Smooth muscle cell (in vitro differentiated cells): ENCODE measurements around the gene MAPK8IP1. TPM values are rescaled to one million over a fixed set of nuclear protein-coding genes. Genes with fewer than 3 reads are reported as not detected.

Experiments
- DNase-seq: peaks from one replicate; lab custom pipeline; 2025; ENCODE audit not compliant: unreplicated experiment; lab: John Stamatoyannopoulos, UW
- H2AFZ ChIP-seq: fragments of 200-600 bp; sonication (generic); 2 replicates; pipeline ENCODE4 v1.6.0; 2016; ENCODE audit warnings: antibody characterized with exemption, low read depth, mild to moderate bottlenecking
- H3F3A ChIP-seq: fragments of 200-600 bp; sonication (generic); 2 replicates; pipeline ENCODE4 v1.6.0; 2017; ENCODE audit warnings: antibody characterized with exemption, low read depth
- H3K27ac ChIP-seq: fragments of 200-600 bp; sonication (generic); 2 replicates; pipeline ENCODE4 v1.5.1; 2016; ENCODE audit warnings: low read depth, mild to moderate bottlenecking
- H3K27me3 ChIP-seq: fragments of 200-600 bp; sonication (generic); 2 replicates; pipeline ENCODE4 v1.6.1; 2016; ENCODE audit warnings: low read depth, mild to moderate bottlenecking
- H3K36me3 ChIP-seq: fragments of 200-600 bp; sonication (generic); 2 replicates; pipeline ENCODE4 v1.5.1; 2016; ENCODE audit warnings: low read depth
- H3K4me1 ChIP-seq: fragments of 200-600 bp; sonication (generic); 2 replicates; pipeline ENCODE4 v1.5.1; 2016; ENCODE audit warnings: low read depth
- H3K4me2 ChIP-seq: fragments of 200-600 bp; sonication (generic); 2 replicates; pipeline ENCODE4 v1.6.0; 2016; ENCODE audit warnings: mild to moderate bottlenecking
- H3K4me3 ChIP-seq: fragments of 200-600 bp; sonication (generic); 2 replicates; pipeline ENCODE4 v1.5.1; 2016; ENCODE audit warnings: mild to moderate bottlenecking
- H3K79me2 ChIP-seq: fragments of 200-600 bp; sonication (generic); 2 replicates; pipeline ENCODE4 v1.6.0; 2016; ENCODE audit warnings: low read depth, mild to moderate bottlenecking
- H3K9ac ChIP-seq: fragments of 200-600 bp; sonication (generic); 2 replicates; pipeline ENCODE4 v1.6.0; 2016; ENCODE audit warnings: low read depth
- H3K9me3 ChIP-seq: fragments of 200-600 bp; sonication (generic); replicated peaks from 2 replicates; pipeline ENCODE4 v1.5.1; 2016; ENCODE audit warnings: low read depth
- H4K20me1 ChIP-seq: fragments of 200-600 bp; sonication (generic); 2 replicates; pipeline ENCODE4 v1.6.0; 2016; ENCODE audit warnings: low read depth
- CTCF ChIP-seq: fragments of 200-600 bp; sonication (generic); IDR thresholded peaks from 2 replicates; pipeline ENCODE4 v1.5.1; 2017; ENCODE audit warnings: borderline replicate concordance, mild to moderate bottlenecking, antibody characterized with exemption; ENCODE audit not compliant: insufficient read depth, poor library complexity, severe bottlenecking
- WGBS: methylation state at CpG from one replicate; pipeline ENCODE4 v1.1.7; 2016; ENCODE audit warnings: low lambda C conversion rate; 5-methylcytosine and 5-hydroxymethylcytosine counted together
- polyA plus RNA-seq: library from polyadenylated mRNA; unstranded; fragments of >200 nt; fragmentation: Nextera tagmentation; extraction: Ambion mirVana; gene quantifications from 2 replicates; pipeline ENCODE4 v1.2.1, GENCODE V29; 2016
- total RNA-seq: library from RNA; depleted of rRNA; stranded (reverse); fragments of >200 nt; gene quantifications from 2 replicates; pipeline ENCODE4 v1.2.3, GENCODE V29; 2014

Gene MAPK8IP1
- total and polyA plus RNA-seq, 2 experiments from 2014 or later = 5.2 to 8.1 TPM

- no peak for TF ChIP-seq CTCF
- no peak overlapping the region for H2AFZ ChIP-seq
- no peak overlapping the region for H3K4me3 ChIP-seq
- H3K9ac ChIP-seq = no peak overlapping the region
- no peak for DNase-seq
- H3K27ac ChIP-seq = no peak overlapping the region
- no peaks in the 10 kb centered on the region for H4K20me1 ChIP-seq
- H3K27me3 ChIP-seq = peaks cover 47% of the 10 kb centered on the region
- WGBS = 90% methylated on average over 6 of the region's 6 CpGs
- H3K4me2 ChIP-seq = no peak overlapping the region
- no peaks in the 10 kb centered on the region for H3K9me3 ChIP-seq
- H3K79me2 ChIP-seq = no peaks in the 10 kb centered on the region
- H3K4me1 ChIP-seq = peaks cover 18% of the 10 kb centered on the region
- no peaks in the 10 kb centered on the region for H3F3A ChIP-seq
- no peaks in the 10 kb centered on the region for H3K36me3 ChIP-seq
Measured at GRCh38 chr11:45924927-45925326, 39.5 kb downstream of the MAPK8IP1 start.

GRCh38 chr11:45925550-45925949 lies 40.1 kb downstream of the MAPK8IP1 start:
- no peaks in the 10 kb centered on the region for H3K9me3 ChIP-seq
- no peaks in the 10 kb centered on the region for H3K79me2 ChIP-seq
- WGBS = 86% methylated on average over 3 of the region's 3 CpGs
- no peak overlapping the region for H2AFZ ChIP-seq
- TF ChIP-seq CTCF = no peak
- no peak overlapping the region for H3K27ac ChIP-seq
- DNase-seq = no peak
- no peak overlapping the region for H3K9ac ChIP-seq
- H3F3A ChIP-seq = no peaks in the 10 kb centered on the region
- H3K4me1 ChIP-seq = peaks cover 12% of the 10 kb centered on the region
- H3K27me3 ChIP-seq = peaks cover 45% of the 10 kb centered on the region
- H3K4me2 ChIP-seq = no peak overlapping the region
- H3K36me3 ChIP-seq = no peaks in the 10 kb centered on the region
- H4K20me1 ChIP-seq = no peaks in the 10 kb centered on the region
- H3K4me3 ChIP-seq = no peak overlapping the region

- Histone ChIP-seq H2AFZ (no peak overlapping the region), H3K4me2 (no peak overlapping the region), H3K4me3 (no peak overlapping the region), H3K36me3 (no peaks in the 10 kb centered on the region), H3K4me1 (peaks cover 11% of the 10 kb centered on the region), H3K9ac (no peak overlapping the region), H3K9me3 (no peaks in the 10 kb centered on the region), H4K20me1 (no peaks in the 10 kb centered on the region), H3F3A (no peaks in the 10 kb centered on the region), H3K27ac (no peak overlapping the region), H3K79me2 (no peaks in the 10 kb centered on the region), H3K27me3 (peaks cover 41% of the 10 kb centered on the region)
- no peak for DNase-seq
- 70% methylated on average over 12 of the region's 12 CpGs for WGBS
- TF ChIP-seq CTCF = no peak
Measured at GRCh38 chr11:45926001-45926401, 40.5 kb downstream of the MAPK8IP1 start.

GRCh38 chr11:45926536-45927331 lies 41.3 kb downstream of the MAPK8IP1 start:
- no peak for DNase-seq
- Histone ChIP-seq H3K79me2 (no peaks in the 10 kb centered on the region), H3F3A (no peaks in the 10 kb centered on the region), H3K4me2 (no peak overlapping the region), H3K9me3 (no peaks in the 10 kb centered on the region), H3K27ac (no peak overlapping the region), H3K36me3 (no peaks in the 10 kb centered on the region), H3K27me3 (peaks cover 33% of the 10 kb centered on the region), H3K9ac (no peak overlapping the region), H3K4me3 (no peak overlapping the region), H3K4me1 (peaks cover 6% of the 10 kb centered on the region), H2AFZ (no peak overlapping the region), H4K20me1 (no peaks in the 10 kb centered on the region)
- no peak for TF ChIP-seq CTCF
- 91% methylated on average over 12 of the region's 12 CpGs for WGBS
